ENCODE measurements around the gene MS4A18.

Gene MS4A18

GRCh38 chr11:60768202-60768601 is 43.7 kb downstream of the MS4A18 start:
- DNase-seq: no peak

DNA sequence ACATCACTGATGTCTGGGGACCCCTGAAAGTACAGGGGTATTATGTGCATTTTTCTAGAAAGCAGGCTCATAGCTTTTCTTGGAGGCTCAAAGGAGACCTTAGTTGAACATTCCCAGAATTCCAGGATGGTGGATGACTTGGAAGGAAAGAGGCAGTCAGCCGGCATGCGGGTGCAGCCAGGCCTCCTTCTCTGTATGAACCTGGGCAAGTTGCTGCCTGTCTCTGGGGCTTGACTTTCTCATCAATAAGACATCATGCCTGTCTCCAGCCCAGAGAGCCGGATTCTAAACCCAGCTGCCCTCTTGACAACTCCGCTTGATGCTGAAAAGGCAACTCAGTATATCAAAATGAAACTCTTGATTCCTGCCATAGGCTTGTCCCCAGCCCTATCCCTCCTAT is 44.8 kb downstream of the MS4A18 start:
- no peak for DNase-seq

- DNase-seq: no peak
Measured at GRCh38 chr11:60769811-60770210, 45.3 kb downstream of the MS4A18 start.

GRCh38 chr11:60771146-60771545 is 46.6 kb downstream of the MS4A18 start:
- no peak for DNase-seq

DNA sequence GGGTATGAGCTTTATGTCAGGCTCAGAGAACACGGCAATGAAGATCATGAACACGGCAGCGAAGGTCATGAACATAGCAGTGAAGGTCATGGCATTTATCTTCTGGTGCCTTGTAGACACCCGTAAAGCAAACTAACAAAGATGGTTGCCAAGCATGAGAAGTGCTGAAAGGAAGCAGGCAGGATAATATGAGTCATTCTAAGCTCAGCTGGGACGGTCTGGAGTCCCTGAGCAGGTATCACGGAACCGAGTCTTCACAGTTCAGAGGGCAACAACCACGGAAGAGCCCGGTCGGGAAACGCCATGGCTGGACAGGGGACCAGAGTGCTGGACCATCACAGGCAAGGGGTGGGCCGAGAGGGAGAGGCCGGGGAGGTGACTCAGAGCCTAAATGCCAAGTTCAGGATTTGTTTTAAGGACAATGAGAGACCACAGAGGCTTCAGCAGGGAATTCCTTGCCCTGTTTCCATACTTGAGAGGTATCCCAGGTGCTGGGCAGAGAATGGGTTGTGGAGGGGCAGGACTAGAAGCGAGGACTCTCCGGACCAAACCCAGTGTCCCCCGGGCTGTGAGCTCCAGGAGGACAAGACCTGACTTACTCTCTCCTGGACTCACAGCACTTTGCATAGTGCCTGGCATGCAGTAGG is 47.5 kb downstream of the MS4A18 start:
- DNase-seq: no peak

DNA sequence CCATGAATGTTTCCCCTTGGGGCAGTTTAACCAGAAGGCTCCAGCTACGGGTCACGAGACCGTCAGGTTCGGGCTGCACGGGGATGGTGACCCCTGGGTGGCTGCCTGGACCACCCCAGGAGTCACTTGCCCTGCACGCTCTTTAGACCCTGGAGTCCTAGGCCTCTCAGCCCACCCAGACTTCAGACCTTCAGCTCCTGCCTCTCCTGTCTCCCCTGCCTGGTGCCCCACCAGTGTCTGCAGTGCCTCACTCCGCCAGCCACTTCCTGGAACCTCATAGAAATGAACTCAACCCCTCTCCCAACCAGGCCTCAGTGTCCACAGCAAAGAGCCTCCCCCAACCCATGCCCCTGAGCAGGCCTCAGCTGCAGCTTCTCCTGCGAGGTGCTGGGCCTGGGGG is 48.1 kb downstream of the MS4A18 start:
- DNase-seq: no peak

DNA sequence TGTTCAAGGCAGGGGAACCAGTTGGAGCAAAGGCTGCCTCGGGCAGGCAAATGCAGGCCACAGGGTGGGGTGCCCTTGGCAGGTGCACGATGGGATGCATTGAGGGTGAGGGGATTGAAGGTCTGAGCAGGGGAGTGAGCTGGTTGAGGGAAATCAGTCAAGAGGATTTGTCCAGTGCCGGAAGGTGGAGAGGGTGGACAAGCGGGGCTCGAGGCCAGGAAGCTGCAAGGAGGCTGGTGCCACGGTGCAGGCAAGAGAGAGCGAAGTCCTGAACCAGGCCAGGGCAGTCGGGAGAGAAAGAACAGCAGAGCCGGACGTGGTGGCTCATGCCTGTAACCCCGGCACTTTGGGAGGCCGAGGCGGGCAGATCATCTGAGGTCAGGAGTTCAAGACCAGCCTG is 50.2 kb downstream of the MS4A18 start:
- no peak for DNase-seq

GRCh38 chr11:60775420-60775961 is 51.0 kb downstream of the MS4A18 start:
- DNase-seq: peak; percentile 73

DNA sequence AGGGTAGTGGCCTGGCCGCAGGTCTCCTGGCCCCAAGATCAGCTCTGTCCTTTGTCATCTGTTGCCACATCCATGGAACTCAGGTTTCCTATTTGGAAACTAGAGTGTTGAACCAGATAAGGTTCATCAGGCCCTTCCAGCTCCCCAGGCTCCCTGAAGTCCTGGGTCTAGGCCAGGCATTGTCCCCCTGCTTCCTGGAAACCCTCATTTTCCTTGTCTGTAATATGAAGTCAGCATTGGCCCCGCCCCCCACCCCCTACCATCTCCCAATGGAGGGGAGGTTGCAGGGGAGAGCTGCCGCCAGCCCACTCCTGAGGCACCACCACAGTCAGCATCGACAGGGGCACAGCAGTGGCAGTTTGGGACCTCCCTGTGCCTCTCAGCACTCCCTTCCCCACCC is 51.6 kb downstream of the MS4A18 start:
- DNase-seq: no peak

GRCh38 chr11:60777106-60777505 is 52.6 kb downstream of the MS4A18 start:
- no peak for DNase-seq

DNA sequence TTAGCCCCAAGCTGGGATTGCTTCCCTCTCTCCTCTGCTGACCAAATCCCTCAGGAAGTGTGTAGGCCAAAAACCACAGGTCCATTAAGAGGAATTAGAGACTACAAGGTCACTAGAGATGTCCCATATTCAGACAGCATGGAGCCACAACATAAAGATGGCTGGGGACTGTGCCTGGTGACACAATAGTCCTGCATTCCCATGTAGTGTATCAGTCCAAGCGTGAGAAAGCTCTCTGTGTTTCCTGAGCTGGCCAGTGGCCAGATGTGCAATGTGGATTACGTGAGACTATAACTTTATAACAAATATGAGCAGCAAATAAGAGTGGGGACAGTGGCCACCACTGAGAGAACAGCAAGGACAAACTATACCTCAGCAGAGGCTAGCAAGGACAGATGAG is 53.1 kb downstream of the MS4A18 start:
- peak; percentile 66 for DNase-seq

DNA sequence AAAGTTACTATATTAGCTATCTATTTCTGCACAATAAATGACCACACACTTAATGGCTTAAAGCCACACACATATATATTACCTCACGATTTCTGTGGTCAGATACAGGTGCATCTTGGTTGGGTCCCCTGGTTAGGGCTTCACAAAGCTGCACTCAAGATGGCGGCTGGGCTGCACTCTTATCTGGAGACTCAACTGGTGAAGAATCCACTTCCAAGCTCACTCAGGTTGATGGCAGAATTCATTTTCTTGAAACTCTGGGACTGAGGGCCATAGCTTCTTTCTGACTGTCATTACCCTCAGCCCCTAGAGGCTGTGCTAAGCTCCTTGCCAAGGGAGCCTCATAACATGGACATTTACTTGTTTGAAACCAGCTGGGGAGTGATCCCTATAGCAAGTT is 55.5 kb downstream of the MS4A18 start:
- no peak for DNase-seq

GRCh38 chr11:60780774-60781173 is 56.3 kb downstream of the MS4A18 start:
- DNase-seq: no peak

GRCh38 chr11:60781286-60781980 is 56.9 kb downstream of the MS4A18 start:
- no peak for DNase-seq

DNA sequence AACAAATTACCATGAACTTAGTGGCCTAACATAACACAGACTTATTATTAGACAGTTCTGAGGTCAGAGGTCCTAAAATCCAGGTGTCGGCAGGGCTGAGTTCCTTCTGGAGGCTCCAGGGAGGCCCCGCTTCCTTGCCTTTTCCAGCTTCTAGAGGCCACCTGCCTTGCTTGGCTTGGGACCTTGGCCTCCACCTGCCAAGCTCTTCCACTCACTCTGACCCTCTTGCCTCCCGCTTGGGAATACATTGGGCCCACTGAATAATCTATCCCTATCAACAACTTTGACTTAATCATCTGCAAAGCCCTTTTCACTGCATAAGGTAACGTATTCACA is 57.4 kb downstream of the MS4A18 start:
- DNase-seq: no peak

GRCh38 chr11:60782393-60783140 is 58.0 kb downstream of the MS4A18 start:
- DNase-seq: no peak

DNA sequence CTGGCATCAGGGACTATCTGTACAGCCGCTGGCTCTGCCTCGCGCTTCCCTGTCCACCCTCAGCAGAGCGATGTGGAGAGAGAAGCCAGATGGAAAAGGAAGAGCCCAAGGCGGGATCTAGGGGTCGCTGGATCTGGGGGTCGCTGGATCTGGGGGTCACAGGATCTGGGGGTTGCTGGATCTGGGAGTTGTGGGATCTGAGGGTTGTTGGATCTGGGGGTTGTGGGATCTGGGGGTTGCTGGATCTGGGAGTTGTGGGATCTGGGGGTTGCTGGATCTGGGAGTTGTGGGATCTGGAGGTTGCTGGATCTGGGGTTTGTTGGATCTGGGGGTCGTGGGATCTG is 58.6 kb downstream of the MS4A18 start:
- no peak for DNase-seq

GRCh38 chr11:60783911-60784310 is 59.4 kb downstream of the MS4A18 start:
- no peak for DNase-seq

- no peak for DNase-seq
Measured at GRCh38 chr11:60785136-60785535, 60.6 kb downstream of the MS4A18 start, which contains the start of gene MS4A10. Gene MS4A10, plus strand, starts transcription at chr11:60785333. Its CDS starts 5,003 bp downstream, at chr11:60790336.

- DNase-seq: peak; percentile 55
Measured at GRCh38 chr11:60785806-60786361, 61.4 kb downstream of the MS4A18 start.

GRCh38 chr11:60786811-60787567 is 62.5 kb downstream of the MS4A18 start:
- DNase-seq: peak; percentile 78

- DNase-seq: no peak
Measured at GRCh38 chr11:60788401-60789125, 64.0 kb downstream of the MS4A18 start.
